ENCODE measurements around the gene CACNA1H.

The CACNA1H gene

GRCh38 chr16:1159325-1159972 is 6.5 kb downstream of the CACNA1H start:
- no peak for DNase-seq

- no peak for DNase-seq
Measured at GRCh38 chr16:1159973-1160772, 7.3 kb downstream of the CACNA1H start.

GRCh38 chr16:1160773-1161348 is 8.0 kb downstream of the CACNA1H start:
- DNase-seq: no peak

GRCh38 chr16:1162701-1163566 is 10.0 kb downstream of the CACNA1H start:
- no peak for DNase-seq

- DNase-seq: no peak
Measured at GRCh38 chr16:1163567-1164055, 10.7 kb downstream of the CACNA1H start.

- no peak for DNase-seq
Measured at GRCh38 chr16:1164382-1164781, 11.5 kb downstream of the CACNA1H start.

- no peak for DNase-seq
Measured at GRCh38 chr16:1164975-1165374, 12.1 kb downstream of the CACNA1H start.

- no peak for DNase-seq
Measured at GRCh38 chr16:1165511-1165910, 12.6 kb downstream of the CACNA1H start.

GRCh38 chr16:1167276-1168107 is 14.6 kb downstream of the CACNA1H start:
- DNase-seq: no peak

GRCh38 chr16:1168837-1169236 is 15.9 kb downstream of the CACNA1H start:
- DNase-seq: no peak

GRCh38 chr16:1169285-1170075 is 16.6 kb downstream of the CACNA1H start:
- no peak for DNase-seq

- DNase-seq: no peak
Measured at GRCh38 chr16:1170076-1170418, 17.1 kb downstream of the CACNA1H start.

GRCh38 chr16:1171001-1171400 is 18.1 kb downstream of the CACNA1H start:
- DNase-seq: no peak

GRCh38 chr16:1171854-1172428 is 19.0 kb downstream of the CACNA1H start:
- no peak for DNase-seq

- no peak for DNase-seq
Measured at GRCh38 chr16:1172651-1173050, 19.7 kb downstream of the CACNA1H start.

- DNase-seq: no peak
Measured at GRCh38 chr16:1173788-1174451, 21.0 kb downstream of the CACNA1H start.

- DNase-seq: no peak
Measured at GRCh38 chr16:1174477-1175357, 21.8 kb downstream of the CACNA1H start.

- DNase-seq: no peak
Measured at GRCh38 chr16:1175566-1176279, 22.8 kb downstream of the CACNA1H start.
